GM18909 (cell line): Measurements from ENCODE around the gene SVIP.

Experiments used
- ATAC-seq: cut with Tn5 transposase; IDR thresholded peaks from one replicate; pipeline ENCODE4 v1.9.1; 2021; ENCODE audit warnings: mild to moderate bottlenecking; ENCODE audit not compliant: unreplicated experiment, poor library complexity

Gene SVIP, protein sequence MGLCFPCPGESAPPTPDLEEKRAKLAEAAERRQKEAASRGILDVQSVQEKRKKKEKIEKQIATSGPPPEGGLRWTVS

DNA sequence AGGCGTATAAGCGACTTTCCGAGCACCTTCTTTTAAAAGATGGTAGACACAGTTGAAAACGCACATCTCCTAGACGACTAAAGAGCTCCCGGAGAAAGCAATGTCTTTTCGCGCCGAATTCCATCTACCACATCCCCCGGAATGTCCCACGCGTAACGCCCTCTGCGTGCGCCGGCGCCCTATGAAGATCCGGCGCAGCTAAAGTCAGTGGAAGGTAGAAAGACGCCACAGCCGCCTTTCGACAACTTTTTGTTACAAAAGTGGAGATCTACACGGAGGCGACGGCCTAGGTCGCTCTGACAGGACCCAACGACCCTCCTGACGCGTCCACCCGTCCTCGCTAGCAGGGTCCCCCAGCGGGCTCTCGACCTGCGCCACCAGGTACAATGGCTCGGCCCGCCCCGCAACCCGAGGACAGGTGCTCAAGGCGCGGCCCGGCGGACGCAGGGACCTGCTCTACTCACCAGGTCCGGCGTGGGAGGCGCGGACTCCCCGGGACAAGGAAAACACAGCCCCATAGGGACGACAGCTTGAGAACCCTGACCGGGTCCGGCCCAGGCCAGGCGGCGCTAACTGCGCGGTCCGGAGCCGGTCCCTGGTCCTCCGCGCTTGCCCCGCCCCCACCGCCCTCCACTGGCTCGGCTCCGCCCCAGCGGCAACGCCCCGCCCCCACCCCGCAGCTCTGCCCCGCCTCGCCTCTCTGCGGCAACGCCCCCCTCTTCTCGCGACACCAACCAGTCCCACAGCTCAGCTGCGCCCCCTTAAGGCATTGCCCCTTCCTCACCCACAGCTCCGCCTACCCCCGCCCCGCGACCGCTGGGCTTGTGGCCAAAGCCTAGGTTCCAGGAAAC, at the start of gene SVIP:
Gene SVIP (minus strand): TSS at position 571 of the 851 bp plus-strand sequence. CDS start 53 bp downstream, at position 518.
- ATAC-seq, result peak; percentile 94

DNA sequence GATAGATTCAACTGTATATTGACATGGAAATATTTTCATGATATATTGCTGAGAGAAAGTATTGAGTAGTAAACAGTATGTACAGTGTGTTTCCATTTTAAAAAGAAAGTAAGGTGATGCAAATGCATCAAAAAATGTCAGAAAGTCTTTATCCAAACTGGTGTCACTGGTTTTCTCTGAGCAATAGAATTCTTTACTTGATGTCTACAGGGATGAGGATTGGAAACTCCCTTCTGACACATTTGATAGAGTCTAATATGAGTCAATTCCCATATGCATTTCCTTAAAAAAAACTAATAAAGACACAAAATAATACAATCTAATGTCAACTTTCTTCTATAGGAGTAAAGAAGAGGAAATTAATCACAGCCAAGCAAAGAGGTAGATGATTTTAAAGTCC, 49.0 kb upstream of the SVIP start:
- no peak for ATAC-seq

DNA sequence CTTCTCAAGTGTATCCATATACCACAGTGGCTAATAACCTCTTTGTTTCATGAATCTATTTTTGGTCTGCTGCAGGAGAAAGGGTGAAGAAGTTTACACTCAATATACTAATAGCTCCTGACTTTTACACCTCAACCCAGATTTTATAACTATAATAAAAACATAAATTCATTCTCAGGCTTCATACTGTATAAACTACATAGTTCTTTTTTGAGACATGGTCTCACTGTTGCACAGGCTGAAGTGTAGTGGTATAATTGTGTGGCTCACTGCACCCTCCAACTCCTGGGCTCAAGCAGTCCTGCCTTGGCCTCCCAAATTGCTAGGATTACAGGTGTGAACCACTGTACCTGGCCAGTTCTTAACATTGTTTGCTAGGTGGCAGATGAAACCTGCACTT, 48.4 kb upstream of the SVIP start:
- ATAC-seq, result no peak

DNA sequence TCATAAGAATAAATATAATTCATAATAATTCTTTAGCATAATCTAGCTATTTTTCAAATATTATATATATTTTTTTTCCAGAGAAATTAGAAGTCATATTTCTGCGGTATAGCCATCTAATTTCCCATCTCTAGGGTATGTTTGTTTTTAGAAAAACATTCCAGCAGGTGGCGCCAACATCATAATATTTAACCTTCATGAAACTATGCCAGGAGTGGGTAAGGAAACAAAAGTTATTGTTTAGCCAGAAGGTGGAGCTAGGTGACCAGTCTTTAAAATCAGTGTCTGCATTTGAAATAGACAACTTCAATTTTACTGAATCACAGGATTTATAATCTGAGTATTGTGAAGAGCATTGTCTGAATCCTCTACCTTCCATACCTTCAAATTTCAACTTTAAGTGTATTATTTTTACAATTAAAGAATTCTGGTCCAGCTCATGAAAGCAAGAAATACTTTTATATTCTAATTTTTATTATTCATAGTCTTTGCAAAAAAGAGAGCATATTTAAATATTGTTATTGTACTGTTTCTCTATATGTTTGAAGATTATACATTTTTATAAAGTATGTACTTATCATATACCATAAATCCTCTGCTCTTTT, 46.4 kb upstream of the SVIP start:
- ATAC-seq, result peak; percentile 99

DNA sequence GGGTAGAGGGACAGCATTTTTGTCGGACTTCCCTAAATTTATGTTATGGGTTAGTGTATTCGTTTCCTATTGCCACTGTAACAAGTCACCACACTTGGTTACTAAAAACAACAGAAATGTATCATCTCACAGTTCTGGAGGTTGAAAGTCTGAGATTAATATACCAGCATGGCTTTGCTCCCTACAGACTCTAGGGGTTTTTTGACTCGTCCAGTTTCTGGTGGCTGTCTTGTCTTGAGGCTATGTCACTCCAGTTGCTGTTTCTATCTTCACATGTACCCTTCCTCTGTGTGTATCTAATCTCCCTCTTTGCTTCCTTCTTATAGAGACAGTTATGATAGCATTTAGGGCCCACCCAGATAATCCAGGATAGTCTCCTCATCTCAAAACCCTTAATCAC, 39.7 kb upstream of the SVIP start:
- ATAC-seq, result no peak

DNA sequence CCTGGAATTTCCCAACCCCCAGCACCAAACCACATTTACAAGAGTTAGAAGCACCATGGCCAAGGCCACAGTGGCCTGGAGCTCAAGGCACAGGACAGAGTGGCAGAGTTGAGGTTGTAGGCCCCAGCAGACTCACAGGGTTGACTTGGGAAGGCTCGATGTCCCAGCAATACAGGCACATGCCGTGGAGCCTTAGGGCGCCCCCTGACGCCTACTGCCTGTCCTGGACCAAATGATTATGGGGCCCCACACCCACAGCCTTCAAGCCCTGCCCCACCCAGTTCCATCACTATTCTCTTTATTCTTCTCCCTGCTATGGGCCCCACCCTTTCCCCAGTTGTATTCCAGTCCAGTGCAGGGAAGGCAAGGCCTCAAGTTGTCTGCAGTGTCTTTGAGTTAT, 30.6 kb upstream of the SVIP start, which contains the start of gene CCDC179:
Gene CCDC179 (minus strand): TSS at position 234 of the 400 bp plus-strand sequence. CDS start 53 bp downstream, at position 181.
- no peak for ATAC-seq

DNA sequence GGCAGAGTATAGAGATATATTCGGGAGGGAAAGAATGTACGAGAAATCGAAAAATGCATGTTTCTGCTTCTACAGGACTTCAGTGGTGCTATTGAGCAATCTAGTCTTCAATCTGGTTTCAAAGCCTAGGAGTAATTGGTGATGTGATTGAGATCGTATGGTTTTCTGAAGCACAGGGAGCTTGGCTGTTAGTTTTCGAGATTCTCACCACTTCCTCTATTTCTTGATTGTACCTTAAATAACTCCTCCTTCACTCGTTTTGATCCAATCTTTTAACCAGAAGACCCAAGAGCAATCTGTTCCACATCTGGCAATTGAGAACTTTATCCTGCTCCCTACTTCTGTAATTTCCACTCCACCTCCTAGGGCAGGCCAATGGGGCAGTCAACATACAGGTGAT, 30.2 kb upstream of the SVIP start:
- ATAC-seq, result no peak

DNA sequence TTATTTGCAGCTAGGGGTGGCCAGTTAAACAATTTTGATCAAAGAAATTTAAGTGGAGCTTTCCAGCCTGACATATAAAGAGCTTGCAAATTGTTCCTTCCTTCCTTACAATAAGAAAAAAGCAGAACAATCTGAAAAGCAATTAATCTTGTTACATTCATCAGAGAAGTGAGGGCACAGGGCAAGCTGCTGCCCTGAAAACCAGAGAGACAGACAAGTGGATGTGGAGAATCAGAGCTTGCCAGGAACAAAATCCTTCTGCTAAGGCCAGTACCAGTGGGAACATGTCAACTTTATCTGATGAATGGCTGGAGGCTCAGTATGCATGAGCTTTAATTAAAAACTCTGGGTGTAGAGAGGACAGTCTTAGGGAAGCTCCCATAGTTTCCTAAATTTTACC, 21.9 kb upstream of the SVIP start:
- ATAC-seq, result no peak

DNA sequence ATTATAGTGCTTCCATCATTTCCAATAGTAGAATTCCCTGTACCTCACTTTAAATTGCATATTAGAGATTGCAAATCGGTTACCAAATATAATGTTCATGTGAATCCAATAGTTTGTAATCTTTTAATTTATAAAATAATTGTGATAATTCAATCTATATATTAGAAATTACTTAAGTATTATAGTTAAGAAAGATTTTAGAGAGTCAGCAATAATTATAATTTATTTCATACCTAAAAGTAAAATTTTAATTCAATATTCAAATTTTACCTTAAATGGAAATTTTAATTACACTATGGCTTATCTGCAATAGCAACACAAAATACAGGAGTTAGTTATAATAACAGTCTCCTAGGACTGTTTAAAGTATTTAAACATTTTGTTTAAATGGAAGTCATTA, 17.1 kb upstream of the SVIP start:
- no peak for ATAC-seq

DNA sequence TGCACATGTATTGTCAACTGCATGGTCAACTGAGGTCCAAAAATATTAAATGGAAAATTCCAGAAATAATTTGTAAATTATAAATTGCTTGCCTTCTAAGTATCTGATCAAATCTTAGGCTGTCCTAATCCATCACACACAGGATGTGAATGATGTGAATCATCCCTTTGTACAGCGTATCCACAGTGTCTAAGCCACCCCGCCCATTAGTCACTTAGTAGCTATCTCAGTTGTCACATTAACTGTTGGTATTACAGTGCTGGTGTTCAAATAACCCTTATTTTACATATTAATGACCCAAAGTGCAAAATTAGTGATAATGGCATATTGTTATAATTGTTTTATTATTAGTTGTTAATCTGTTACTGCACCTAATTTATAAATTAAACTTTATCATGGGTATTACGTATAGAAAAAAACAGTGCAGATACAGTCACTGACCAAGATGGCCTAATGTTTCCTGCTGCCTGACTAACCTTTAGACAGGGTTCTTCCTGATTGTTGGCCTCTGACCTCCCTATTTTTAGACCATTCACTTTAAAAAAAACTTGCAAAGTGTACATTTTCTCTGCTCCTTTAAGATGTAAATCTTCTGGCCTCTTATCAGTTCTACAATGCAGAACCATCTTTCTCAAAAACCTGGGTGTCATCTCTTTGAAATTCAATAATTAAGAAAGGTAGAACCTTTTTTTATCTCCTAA, 2.9 kb upstream of the SVIP start:
- no peak for ATAC-seq

DNA sequence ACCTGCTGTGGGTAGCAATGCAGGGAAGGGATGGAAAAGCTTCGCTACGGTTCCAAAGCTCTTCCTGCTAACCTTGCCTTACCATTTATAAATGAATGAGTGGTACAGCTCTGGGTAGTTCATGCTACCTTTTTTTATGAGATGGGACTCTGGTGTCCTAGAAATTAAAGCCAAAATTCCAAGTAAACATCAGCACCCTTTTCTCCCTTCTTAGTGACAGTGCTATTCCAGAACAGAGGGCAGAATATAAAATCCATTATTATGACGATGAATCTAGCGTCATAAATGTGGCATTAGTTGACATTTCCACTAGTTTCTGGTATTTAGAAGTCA, 447 bp upstream of the SVIP start:
- no peak for ATAC-seq

DNA sequence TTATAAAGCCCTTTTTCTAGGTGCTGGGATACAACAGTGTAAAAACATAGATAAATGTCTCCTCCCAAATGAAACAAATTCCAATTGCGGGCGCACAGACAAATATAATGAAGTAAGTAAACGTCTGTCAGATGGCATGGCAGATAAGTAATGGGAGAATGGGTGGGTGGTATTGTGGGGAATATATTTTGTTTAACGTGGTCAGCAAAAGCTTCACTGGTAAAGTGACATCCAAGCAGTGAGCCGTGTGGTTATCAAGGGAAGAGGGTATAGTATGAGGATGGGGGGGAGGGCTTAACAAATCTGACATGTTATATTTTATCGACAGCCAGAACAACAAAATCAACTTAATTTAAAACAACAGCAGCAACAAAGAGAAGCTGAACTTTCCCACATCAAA, 1.2 kb downstream of the SVIP start:
- ATAC-seq, result no peak

DNA sequence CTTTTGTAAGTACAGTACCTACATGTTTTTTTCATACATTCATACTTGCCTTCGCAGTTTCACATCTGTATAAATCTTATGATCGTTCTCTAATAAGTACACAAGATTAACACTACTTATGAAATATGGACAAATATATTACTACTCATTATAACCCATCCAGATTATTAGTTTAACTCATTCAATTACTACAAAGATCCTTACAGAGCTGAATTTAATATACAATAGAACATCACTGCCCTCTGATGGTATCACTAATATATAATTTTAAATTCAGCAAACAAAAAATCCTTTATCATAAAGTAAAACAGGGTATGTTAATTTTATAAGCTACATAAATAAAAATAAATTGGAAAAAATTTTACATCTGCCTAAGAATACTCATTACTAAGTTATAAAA, 7.4 kb downstream of the SVIP start:
- no peak for ATAC-seq

DNA sequence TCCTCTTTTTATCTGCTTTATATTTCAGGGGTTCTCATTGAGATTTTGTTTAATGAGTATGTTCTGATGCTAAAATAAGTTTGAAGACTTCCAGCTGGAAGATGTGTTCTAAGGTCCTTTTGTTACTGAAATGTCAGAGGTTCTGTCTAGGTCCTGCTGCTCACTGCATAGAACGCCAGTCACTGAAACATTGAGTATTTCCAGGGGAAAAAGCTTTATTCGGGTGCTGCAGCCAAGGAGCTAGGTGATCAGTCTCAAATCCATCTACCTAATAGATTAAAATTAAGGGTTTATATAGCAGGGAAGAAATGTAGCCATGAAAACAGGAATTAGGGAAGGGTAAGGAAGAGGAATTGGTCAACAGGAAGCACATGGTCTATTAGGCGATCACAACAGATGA, 19.7 kb downstream of the SVIP start:
- no peak for ATAC-seq

DNA sequence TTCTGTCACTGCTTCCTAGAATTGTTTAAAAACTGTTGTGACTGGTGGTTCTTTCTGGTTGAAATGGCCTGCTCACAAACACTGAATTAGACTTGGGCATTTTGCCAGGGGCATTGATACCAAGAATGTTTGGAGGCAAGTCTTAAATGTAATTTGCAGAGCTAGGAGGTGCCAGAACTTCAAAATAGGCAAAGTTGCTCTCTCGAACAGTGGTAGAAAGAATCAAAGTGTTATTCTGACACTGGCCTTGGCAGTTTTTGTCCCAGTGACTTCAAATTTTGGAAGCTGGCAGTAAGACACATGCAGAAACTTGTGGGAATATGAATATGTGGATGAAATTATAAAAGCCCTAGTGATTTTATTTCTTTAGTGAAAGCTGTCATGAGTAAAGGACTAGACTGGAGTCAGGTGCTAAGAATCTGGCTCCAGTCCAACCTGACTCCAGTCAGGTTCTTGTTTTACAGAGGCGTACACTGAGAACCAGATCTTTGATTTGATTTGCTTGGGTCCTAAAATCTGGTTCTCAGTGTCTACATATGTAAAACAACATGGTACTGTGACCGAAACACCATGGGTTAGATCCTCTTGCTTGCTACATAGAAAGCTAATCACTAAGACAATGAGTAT, 20.9 kb downstream of the SVIP start:
- peak; percentile 35 for ATAC-seq

DNA sequence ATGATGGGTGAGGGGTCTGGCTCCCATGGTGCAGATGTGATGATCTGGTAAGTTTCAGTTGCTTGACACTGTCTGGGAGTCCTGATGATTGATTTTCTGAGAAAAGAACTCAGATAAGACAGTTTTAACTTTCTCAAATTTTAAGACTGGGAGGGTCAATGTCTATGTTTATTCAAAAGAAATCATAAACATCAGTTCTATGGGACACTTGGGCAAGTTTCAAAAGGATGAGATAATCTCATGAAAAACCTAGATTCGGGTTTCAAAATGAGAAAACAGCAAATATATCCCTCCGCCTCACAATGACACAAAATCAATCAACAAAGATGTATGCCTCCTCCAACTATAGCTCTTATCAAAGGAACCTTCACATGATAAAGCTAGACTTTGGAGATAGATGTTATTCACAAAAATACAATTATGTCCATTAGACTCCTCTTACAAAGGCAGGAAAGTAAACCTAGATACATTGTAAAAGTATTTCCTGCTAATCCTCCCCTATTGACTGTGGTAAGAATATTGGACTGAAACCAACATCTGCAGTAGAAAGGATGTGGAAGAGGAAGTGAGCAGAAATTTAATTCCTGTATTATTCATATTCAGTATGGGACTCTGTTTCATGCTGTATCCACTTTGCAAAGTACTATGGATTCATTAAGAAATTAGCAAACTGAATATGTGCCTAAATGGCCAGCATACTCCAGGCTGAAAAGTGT, 21.6 kb downstream of the SVIP start:
- ATAC-seq, result peak; percentile 96

DNA sequence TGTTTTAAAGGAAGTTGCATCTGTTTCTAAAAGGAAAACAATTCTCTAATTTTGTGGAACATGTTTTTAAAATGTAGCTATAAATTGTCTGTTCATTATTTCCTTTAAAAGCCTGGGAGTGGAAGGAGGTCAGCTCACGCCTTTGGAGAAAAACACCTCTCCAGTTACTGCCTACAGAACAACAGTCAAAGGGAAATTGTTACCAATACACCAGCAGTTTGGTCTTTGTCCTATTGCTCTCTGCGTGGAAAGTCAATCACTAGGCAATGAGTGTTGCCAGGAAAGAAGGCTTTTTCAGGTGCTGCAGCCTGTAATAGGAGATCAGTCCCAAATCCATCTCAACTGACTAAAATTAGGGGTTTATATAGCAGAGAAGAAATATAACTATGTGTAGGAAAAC, 22.2 kb downstream of the SVIP start:
- ATAC-seq, result no peak

DNA sequence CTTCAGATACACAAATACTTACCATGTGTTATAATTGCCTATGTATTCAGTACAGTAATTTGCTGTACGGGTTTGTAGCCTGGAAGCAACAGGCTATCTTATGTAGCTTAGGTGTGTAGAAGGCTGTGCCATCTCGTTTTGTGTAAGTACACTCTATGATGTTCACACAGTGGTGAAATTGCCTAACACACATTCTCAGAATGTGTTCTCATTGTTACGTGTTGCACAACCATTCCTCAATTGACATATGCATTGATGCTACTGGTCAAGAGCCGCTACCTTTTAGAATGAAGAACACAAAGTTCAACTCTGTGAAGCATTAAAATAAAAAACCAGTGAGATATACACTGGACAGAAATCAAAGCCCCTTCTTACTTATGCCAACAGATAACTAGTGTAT, 26.7 kb downstream of the SVIP start:
- ATAC-seq, result no peak

DNA sequence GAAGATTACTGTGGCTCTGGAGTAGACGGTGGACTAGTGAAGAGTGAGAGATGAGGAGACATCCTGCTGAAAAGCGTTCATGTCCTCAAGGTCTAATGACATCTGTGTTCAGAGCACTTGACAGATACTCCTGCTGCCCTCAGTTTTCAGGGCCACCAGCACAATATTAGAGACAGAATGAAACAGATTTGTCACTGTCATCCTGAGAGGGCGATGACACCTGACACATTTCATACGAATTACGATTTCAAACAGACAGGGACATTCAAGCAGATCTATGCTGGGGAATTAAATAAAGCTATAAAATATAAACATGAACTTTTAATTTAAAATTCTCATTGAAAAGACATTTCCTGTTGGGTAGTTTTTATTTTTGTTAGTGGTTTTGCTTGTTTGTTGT, 29.1 kb downstream of the SVIP start:
- ATAC-seq, result no peak

DNA sequence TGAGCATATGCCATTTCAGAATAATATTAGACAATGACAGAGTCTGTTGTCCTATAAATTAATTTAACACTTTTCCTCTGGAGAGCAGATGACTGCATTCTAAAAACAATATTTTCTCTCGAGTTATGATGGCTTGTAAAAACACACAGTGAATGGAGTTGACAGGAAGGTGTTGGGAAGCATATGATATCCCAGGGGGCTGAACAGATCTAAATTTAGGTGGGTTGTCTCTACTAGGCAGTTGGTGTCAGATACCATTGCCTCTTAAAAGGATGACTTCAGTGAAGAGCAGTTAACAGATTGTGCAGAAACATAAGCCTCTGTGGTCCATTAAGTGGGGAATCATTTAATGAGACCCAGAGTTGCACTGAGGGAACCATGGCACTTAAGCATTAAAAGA, 30.7 kb downstream of the SVIP start:
- ATAC-seq, result no peak
